Measurements from ENCODE around the gene SSC4D.

Gene SSC4D

DNA sequence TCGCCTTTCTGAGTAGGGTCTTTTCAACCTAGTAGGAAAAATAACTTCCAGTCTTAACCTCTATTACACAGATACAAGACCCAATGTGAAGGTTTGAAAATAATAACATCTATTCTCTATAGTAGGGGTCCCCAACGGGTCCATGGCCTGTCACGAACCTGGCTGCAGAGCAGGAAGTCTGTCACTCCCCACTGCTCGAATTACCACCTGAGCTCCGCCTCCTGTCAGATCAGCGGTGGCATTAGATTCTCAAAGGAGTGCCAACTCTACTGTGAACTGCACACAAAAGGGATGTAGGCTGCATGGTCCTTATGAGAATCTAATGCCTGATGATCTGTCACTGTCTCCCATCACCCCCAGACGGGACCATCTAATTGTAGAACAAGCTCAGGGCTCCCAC lies 58.1 kb downstream of the SSC4D start:
- no peak for DNase-seq

DNA sequence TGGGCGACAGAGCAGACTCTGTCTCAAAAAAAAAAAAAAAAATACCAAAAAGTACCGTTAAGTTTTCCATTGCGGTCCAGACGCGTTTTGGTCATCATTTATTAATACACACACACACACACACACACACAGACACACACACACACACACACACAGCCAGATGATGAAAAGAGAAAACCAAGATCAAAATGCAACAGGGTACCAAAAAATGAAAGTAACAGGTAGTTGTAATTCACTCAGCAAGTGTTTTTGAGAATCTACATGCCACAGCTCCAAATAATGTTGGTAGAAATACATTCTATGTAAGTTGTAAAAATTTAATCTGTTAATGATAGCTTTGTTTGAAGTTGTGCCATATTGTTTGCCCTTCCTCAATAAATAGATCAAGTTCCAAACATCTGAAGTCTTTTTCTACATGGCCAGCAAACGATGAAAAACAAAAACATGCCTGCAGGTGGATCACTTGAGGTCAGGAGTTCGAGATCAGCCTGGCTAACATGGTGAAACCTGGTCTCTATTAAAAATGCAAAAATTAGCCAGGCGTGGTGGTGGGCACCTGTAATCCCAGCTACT lies 60.1 kb downstream of the SSC4D start:
- no peak for DNase-seq

DNA sequence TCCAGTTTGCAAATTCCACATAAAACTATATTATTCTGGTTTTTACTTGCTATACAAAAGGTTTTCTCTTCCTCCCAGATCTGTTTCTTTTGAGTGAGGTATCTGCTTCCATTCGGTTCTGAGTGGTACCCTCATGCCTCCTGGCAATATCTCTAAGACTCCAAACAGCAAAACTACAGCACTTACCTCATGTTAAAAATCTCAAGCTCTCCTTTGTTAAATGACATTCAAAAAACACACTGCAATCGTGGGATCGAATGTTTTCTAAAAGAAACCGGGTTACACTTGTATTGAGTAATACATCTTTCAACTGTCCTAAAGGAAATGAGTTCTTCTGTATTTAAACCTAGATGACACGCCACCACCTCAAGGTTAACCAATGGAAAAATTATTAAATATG lies 61.8 kb downstream of the SSC4D start:
- DNase-seq = no peak

DNA sequence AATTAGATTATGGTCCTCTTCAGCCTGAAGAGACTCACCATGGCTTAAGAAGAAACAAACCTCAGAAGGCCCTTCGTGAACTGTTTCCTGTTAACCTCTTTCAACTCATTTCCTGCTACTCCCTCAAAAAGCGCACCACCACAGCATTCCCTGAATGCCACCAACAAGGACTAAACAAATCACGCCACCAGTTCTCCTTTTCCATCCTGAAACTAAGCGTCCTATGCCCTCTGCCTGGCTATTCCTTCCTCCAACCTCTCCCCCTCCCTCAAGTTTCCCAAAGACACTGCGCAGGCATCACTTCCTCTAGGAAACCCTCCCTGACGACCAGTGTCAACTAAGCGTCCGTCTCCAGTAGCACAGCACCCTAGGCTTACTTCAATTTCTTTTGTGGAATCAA lies 62.7 kb downstream of the SSC4D start:
- DNase-seq = no peak

DNA sequence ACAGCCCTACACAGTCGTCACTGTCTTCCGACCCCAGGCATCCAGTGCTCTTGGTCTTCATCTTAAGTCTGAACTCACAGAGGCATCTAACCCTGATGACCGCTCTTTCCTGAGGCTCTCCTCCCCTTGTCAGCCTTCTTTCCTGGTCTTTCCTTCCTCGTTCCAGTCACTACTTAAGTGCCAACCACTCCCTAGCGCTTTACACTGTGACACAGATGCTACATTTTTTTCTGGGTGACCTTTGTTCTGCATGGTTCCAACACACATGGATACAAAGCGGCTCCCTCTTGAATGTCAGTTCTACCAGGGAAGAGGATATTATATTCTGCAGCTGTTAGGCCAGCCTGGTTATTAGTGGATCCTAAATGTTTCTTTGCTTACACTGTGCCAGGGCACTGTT lies 63.4 kb downstream of the SSC4D start:
- DNase-seq = no peak

DNA sequence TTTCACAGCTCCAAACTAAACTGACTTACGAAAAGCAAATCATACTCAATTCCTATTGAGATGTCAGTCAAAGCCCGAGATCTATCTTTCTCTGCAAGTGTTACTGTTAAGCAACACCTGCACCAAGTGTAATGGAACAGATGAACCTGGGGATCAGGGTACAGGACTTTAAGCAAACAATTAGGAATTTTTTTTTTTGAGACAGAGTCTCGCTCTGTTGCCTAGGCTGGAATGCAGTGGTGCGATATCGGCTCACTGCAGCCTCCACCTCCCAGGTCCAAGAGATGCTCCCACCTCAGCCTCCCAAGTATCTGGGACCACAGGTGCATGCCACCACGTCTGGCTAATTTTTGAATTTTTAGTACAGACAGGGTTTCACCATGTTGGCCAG lies 65.6 kb downstream of the SSC4D start:
- DNase-seq = no peak

DNA sequence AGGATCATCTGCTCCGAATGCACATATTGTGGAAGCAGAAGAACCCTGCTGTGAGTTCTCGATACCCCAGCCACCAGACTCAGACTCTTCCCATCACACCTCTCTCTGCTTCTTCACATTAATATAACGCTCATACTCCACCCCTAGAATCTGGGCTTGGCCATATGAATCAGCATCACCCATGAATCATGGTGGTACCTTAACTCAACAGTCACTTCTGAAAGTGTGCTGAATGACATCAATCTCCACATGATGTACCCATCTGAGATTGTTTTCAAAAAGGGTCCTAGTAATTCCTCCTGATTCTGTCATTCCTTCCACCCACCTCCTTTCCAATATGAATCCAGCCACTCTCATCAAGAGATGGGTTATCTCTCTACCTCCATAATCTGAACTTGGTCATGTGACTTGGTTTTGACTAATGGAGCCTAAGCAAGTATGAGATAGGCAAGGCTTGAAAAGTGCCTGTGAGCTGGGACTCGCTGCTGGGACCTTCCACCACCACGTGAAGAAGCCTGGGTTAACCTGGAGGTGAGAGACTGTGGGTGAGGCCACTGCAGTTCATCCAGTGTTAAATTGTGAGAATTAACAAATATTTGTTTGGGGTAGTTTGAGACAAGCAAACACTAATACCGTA lies 66.1 kb downstream of the SSC4D start:
- no peak for DNase-seq

DNA sequence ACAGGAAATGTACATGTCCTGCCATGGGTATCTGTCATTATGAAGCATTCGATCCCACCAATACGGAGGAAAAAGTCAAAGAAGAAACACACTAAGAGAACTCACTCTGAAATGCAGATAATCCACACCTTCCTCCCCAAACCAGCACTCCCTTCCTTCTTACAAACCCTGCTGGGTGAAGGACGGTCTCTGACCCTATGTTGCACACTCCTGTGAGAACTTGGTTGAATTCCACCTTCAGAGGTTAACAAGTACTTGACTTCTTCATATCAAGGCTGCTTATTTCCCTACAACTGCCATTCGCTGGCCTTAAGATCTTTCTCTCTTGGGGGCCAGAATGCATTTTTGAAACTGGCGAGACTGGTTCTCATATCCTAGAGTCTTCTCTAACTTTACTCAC lies 67.3 kb downstream of the SSC4D start:
- DNase-seq = no peak

DNA sequence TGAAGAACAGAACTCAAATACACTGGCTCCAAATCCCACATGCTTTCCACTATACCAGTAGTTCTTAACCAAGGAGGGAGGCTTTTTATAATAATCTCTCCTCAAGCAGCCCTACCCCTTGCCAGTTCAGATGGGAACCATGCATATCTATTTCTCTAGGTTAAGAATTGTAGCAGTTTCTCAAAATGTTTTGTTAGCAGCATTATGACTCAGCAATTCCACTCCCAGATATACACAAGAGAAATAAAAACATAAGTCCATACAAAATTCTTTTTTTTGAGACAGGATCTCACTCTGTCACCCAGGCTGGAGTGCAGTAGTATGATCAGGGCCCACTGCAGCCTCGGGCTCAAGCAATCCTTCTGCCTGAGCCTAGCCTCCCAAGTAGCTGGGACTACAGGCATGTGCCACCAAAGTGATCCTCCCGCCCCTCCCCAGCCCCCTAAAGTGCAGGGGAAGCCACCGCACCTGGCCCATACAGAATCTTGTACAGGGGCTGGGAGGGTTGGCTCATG lies 68.8 kb downstream of the SSC4D start:
- DNase-seq = no peak

All from activated CD8-positive, alpha-beta memory T cell treated with anti-CD3 and anti-CD28 coated beads, Interleukin-2, amount 50 U/mL, for 4 hours (primary cell).